RCC 7860 (cell line): ENCODE results near the gene MAGEB17.
"Not testable (repeated sequence)": the region's sequence is repeated elsewhere in the genome, so short reads cannot be mapped to it uniquely, and the experiment has no call there.

ENCODE experiments used
- DNase-seq: peaks from one replicate; pipeline ENCODE4 v3.0.0-alpha.2; 2015; ENCODE audit warnings: low spot score
- FAIRE-seq: peaks from 2 replicates; lab custom pipeline; 2012; peaks lifted over from hg19 to GRCh38; lab: Jason Lieb, UNC

Gene MAGEB17, protein sequence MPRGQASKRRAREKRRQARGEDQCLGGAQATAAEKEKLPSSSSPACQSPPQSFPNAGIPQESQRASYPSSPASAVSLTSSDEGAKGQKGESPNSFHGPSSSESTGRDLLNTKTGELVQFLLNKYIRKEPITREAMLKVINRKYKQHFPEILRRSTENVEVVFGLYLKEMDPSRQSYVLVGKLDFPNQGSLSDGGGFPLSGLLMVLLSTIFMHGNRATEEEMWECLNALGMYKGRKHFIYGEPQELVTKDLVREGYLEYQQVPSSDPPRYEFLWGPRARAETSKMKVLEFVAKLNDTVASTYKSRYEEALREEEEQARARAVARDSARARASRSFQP

DNA sequence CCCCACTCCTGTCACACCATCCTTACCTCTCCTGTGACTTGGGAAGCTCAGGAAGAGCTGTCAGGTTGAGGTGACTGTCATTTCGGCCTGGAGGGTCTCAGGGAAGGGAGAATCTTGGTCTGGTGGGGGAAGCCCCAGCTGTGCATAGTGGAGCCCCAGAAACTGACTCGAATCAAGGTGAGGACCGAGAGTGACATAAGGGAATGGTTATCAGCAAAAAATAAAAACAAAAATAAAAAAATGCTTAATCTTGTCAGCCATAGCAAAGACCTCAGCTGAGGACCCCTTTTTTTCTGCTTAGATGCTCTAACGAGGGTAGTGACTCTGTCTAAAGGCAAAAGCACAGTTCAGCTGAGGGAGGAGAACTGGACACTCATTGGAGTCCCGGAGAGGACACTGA, at the start of gene MAGEB17:
Gene MAGEB17 (plus strand): TSS at position 301 of the 400 bp plus-strand sequence. CDS start 2,902 bp downstream, outside the sequence.
- DNase-seq (no peak), FAIRE-seq (no peak)

DNA sequence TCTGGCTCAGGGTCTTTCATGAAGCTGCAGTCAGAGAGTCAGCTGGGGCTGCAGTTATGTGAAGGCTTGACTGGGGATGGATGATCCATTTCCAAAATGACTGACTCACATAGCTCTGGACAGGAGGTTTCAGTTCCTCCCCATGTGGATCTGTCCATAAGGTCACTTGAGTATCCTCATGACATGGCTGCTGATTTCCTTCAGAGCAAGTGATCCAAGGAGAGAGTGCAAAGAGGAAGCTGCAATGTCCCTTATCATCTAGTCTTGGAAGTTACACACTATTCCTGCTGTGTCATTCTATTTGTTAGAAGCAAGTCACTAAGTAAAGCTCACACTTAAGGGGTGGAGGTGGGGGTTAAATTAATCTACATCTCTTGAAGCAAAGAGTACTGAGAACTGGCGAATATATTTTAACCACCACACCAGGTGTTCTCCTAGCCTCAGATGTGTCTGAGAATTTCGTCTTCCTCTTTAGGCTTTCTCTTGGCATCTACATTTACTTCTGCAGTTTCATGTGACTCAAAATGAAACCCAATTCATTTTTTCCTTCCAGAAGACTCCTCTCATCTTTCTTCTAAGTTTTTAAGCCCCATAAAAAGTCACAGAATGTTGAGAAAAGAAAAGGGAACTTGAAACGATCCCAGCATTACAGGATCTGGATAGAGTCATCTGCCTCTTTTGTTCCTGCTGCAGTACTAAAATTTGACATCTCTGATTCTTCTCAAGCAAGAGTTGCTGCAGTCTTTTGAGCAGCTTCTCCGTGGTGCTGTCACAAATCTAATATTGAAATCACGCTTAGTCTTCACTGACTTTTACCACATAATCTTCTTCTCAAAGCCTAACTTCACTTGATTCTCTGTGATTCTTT, 47.7 kb upstream of the MAGEB17 start:
- FAIRE-seq = no peak
- DNase-seq = no peak

DNA sequence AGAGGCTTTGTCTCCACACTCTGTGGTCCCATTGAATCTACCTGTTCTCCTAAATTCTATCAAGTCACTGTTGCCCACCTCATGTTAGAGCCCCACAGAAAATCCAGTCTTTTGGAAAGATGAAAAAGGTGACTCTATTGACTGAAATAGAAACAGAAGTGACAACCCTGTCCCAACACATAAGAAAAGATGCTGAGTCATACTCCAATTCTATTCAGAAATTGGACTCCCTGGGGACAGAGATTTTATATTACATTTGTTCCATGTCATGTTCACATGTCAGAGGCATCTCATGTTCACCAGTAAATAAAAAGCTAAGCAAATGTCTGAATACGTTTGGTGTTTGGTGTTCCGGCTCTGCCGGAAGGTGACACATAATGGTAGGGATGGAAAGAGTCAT, 46.9 kb upstream of the MAGEB17 start:
- FAIRE-seq = no peak

DNA sequence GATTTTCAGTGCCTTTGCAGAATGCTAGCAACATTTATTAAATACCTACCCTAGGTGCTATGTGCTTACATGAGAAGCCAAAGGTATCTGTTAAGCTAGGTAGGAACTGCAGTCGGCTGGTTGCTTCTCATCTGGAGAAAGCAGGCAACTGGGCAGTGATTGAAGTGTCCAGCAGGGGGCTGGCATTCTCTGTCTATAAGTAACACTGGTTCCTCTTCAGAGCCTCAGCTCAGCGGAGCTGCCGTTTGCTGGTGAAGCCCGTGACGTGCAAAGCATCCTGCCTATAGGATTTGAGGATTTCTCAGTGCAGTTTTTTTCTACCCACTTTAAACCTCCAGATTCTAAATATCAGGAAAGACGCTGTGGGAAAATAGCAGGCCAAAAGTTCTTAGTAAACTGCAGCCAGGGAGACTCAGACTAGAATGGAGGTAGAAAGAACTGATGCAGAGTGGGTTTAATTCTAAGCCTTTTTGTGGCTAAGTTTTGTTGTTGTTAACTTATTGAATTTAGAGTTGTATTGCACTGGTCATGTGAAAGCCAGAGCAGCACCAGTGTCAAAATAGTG, 44.0 kb upstream of the MAGEB17 start, which contains the start of gene GRPR:
Gene GRPR (plus strand): TSS at position 344 of the 565 bp plus-strand sequence. CDS start 389 bp downstream, outside the sequence.
- FAIRE-seq = peak; percentile 86
- DNase-seq = peak; percentile 58

More for the DNA sequence above, 46.9 kb upstream of the MAGEB17 start:
- no peak for DNase-seq

- FAIRE-seq (no peak), DNase-seq (no peak)
Measured at GRCh38 chrX:16124201-16124600, 43.1 kb upstream of the MAGEB17 start.

GRCh38 chrX:16125520-16126149, 41.6 kb upstream of the MAGEB17 start:
- FAIRE-seq (no peak), DNase-seq (no peak)

GRCh38 chrX:16130707-16131106, 36.6 kb upstream of the MAGEB17 start:
- DNase-seq = no peak
- no peak for FAIRE-seq

- FAIRE-seq = no peak
Measured at GRCh38 chrX:16134936-16135335, 32.3 kb upstream of the MAGEB17 start.

GRCh38 chrX:16136080-16136479, 31.2 kb upstream of the MAGEB17 start:
- DNase-seq (no peak), FAIRE-seq (no peak)

More at GRCh38 chrX:16134936-16135335, 32.3 kb upstream of the MAGEB17 start:
- no peak for DNase-seq

DNA sequence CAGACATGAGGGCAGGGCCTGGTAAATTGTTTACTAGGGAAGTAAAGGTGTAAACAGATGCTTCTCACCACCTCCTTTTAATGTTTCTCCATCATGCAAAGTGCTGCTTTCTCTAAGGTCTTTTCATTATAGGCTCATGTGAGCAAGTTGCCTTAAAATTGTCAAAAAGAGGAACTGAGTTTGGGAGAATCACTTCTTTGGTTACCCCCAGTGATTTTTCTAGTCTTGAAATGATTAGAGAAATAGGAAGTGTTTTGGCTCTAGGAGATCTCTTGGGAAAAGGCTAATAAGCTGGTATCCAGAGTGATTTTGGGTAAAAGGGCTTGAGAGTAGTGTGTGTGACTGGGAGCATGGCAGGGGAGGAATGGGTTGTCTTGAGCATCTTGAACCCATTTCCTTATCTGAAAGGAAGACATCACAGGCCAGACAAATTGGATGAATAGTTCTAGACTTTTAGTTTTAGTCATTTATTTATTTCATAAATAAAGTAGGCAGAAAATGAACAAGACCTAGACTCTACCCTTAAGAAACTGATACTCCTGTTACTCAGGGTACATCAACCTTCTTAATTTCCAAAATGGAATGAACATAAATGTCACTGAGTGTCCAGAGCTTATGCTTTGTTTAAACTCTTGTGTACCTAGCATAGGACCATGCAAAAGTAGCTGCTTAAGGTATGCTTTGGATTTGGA, 29.7 kb upstream of the MAGEB17 start:
- FAIRE-seq = no peak
- DNase-seq = no peak

- no peak for FAIRE-seq
- no peak for DNase-seq
Measured at GRCh38 chrX:16138108-16138427, 29.2 kb upstream of the MAGEB17 start.

DNA sequence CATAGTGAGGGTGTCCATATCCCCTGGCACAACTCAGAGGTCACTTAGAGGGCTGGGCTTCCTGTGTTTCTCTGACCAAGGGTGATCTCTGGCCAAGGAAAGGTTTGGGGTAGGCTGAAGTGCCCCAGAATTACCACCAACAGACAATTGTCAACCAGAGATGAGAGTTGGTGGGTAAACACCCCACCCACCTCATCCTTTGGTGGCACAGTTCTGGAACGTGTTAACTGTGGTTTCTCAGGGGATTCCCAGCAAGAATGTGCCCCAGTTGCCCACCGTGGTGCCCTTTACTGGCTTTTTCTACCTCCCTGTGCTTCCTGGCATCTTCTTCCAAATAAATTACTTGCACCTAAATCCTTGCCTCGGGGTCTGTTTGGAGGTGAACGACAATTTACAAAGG, 26.8 kb upstream of the MAGEB17 start:
- FAIRE-seq (no peak), DNase-seq (no peak)

- FAIRE-seq = no peak
- DNase-seq = no peak
Measured at GRCh38 chrX:16140983-16141382, 26.3 kb upstream of the MAGEB17 start.

GRCh38 chrX:16141422-16142245, 25.6 kb upstream of the MAGEB17 start:
- no peak for DNase-seq
- no peak for FAIRE-seq

DNA sequence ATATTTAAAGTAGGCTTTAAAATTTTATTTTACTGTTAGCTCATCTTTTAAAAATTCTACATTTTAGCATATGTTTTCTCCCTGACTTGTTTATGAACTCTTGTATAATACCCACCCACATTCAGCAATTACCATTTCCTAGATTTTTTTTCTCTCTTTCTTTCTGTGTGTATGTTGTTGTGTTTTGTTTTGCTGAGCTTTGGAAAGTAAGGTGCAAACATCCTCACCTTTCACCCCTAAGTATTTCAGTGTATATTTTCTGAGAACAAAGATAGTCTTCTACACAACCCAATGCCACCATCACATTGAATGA, 25.1 kb upstream of the MAGEB17 start:
- no peak for FAIRE-seq
- DNase-seq = no peak

GRCh38 chrX:16143968-16144367, 23.3 kb upstream of the MAGEB17 start:
- DNase-seq (no peak), FAIRE-seq (no peak)

DNA sequence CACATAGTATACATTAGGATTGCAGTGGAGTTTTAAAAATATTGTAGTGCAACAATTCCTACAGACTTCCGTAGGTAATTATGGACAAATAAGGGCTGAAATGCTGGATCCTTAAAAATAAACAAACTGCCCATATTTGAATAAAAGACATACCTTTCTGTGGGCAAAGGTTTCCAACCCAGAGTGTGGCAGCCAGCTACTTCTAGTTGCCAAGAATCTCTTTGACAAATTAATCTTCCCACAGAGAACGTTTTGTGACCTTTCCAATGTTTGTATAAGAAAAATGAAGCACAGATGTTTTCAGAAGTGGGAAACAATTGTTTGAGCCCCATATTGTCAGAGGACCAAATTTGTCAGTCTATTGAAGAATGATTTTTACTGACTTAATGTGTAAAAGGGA, 22.9 kb upstream of the MAGEB17 start:
- DNase-seq = no peak

GRCh38 chrX:16145093-16145492, 22.2 kb upstream of the MAGEB17 start:
- not testable (repeated sequence) for DNase-seq, FAIRE-seq

More for the DNA sequence above, 22.9 kb upstream of the MAGEB17 start:
- FAIRE-seq = no peak

- FAIRE-seq (no peak), DNase-seq (no peak)
Measured at GRCh38 chrX:16145656-16146055, 21.6 kb upstream of the MAGEB17 start.

DNA sequence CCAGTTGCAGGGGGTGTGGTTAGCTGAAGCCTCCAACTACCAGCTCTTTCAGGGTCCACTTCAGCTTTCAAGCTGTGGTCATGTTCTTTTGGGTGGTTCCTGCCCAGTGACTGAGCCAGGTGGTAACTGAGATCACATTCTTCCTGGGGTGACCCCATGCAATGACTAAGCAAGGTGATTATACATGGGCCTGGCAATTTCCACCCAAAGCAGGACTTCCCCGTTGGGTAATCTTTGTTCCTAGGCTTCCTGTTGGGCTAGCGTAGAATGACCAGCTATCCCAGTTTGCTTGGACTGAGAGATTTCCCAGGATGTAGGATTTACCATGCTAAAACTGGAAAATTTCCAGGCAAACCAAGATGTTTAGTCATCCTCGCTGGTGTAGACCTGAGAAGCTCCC, 18.4 kb upstream of the MAGEB17 start:
- FAIRE-seq (peak; percentile 89), DNase-seq (peak; percentile 81)
